AG09309 (cell line): Measurements from ENCODE around the gene MMP1.

ENCODE experiments used
- DNase-seq: peaks from one replicate; pipeline ENCODE4 v3.0.0-alpha.2; 2010; ENCODE audit warnings: low read depth
- H3K4me3 ChIP-seq: 2 replicates; pipeline ENCODE4 v1.5.1; 2011; ENCODE audit warnings: mild to moderate bottlenecking, low read depth, low read length, moderate library complexity; ENCODE audit not compliant: control insufficient read depth
- TF ChIP-seq, protein P1 (sequence below): IDR thresholded peaks from 2 replicates; pipeline ENCODE4 v1.5.1; 2011; ENCODE audit warnings: mild to moderate bottlenecking, low read depth, low read length, inconsistent platforms; ENCODE audit not compliant: insufficient read depth, control insufficient read depth; ENCODE audit errors: missing control alignments

MMP1 gene

DNA sequence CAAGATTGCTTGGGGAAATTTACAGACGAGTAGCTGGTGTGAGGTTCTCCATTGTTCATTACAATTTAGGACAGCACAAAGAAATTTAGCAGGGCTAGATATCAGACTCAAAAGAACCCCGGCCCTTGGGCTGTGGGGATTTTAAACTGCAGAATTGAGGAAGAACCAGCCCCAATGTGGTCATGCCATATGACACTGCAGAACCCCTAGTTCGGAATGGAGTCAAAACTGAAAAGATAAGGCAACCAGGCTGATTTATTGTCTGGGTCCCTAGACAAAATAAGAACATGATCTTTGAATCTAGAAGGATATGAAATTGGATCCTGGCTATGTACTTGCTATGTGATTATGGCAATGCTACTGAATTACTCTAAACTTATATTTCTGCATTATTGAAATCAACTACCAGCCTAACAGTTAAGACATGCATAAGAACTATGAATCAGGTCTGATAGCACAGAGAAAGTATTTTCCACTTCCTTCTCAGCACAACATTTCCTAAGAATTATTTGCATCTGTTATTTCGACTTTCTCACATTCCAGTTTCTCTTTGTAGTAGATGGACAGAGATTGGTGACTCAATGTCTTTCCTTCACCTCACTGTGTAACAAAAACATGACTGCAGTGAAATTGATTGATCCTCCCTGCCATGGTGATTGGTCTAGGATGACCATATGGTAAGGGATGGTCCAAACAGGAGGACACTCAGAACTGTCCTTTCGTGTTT, 32.2 kb upstream of the MMP1 start:
- no peak for DNase-seq
- H3K4me3 ChIP-seq: no peak overlapping the region
- TF ChIP-seq, protein P1, sequence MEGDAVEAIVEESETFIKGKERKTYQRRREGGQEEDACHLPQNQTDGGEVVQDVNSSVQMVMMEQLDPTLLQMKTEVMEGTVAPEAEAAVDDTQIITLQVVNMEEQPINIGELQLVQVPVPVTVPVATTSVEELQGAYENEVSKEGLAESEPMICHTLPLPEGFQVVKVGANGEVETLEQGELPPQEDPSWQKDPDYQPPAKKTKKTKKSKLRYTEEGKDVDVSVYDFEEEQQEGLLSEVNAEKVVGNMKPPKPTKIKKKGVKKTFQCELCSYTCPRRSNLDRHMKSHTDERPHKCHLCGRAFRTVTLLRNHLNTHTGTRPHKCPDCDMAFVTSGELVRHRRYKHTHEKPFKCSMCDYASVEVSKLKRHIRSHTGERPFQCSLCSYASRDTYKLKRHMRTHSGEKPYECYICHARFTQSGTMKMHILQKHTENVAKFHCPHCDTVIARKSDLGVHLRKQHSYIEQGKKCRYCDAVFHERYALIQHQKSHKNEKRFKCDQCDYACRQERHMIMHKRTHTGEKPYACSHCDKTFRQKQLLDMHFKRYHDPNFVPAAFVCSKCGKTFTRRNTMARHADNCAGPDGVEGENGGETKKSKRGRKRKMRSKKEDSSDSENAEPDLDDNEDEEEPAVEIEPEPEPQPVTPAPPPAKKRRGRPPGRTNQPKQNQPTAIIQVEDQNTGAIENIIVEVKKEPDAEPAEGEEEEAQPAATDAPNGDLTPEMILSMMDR: no peak

- no peak for DNase-seq
- TF ChIP-seq, protein P1: no peak
Observed at GRCh38 chr11:102829316-102830000, 31.5 kb upstream of the MMP1 start.

DNA sequence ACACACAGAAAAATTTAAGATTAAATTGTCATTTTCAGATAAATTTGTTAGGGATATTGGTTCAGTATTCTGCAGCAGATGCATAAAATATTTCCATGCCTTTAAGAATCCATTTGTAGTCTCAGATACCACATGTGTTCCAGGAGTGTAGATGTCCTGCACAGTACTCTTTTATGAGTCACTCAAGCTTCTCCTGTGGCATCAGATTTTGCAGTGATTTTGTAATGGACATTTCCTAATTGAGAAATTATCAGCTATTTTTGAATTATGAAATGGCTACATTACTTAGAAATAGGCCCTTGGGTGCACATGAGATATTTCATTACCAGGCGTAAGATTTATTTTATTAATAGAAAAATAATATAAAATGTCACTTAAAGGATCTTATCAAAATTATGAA, 26.6 kb upstream of the MMP1 start:
- no peak overlapping the region for H3K4me3 ChIP-seq
- TF ChIP-seq, protein P1: no peak
- no peak for DNase-seq

More at GRCh38 chr11:102829316-102830000, 31.5 kb upstream of the MMP1 start:
- H3K4me3 ChIP-seq: no peak overlapping the region

- TF ChIP-seq, protein P1: no peak
- DNase-seq: no peak
Observed at GRCh38 chr11:102819491-102819890, 21.5 kb upstream of the MMP1 start.

DNA sequence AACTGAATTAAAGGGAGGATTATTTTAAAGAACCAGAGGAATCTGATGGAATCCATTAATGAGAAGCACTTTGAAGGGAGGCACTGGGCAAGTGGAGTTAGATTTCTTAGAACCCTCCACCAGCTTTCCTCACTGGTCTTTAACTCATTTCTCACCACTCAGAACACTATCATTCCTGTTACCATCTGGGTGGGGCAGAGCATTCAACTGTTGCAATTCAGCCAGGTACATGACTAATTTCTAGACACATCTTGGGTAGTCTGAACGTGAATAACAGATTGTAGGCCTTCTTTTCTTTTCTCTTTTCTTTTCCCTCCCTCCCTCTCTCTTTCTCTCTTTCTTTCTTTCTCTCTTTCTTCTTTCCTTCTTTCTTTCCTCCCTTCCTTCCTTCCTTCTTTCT, 15.5 kb upstream of the MMP1 start:
- TF ChIP-seq, protein P1: no peak
- DNase-seq: no peak

More at GRCh38 chr11:102819491-102819890, 21.5 kb upstream of the MMP1 start:
- H3K4me3 ChIP-seq: no peak overlapping the region

DNA sequence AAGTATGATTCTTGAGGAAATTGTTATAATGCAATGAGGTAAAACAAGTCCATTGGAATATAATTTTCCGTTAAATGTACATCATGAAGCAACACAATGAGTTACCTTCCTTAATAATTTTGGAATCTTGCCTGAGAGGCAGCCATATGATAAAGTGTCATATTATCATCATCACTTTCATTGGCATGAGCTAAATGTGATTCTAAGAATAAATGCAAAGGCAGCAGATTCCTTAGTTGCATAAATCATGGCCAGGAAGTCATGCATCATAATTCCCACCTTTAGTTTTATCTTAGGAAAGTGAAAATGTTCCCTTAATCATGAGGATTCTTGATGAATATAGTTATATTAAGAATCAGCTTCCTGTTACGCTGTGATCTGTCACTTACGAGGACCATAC, 14.2 kb upstream of the MMP1 start:
- H3K4me3 ChIP-seq: no peak overlapping the region
- no peak for DNase-seq
- TF ChIP-seq, protein P1: no peak

More for the DNA sequence above, 15.5 kb upstream of the MMP1 start:
- no peak overlapping the region for H3K4me3 ChIP-seq
